Activated CD8-positive, alpha-beta T cell treated with anti-CD3 and anti-CD28 coated beads for 36 hours (primary cell): ENCODE measurements around the gene RPS6KA2. TPM values are rescaled to one million over a fixed set of nuclear protein-coding genes. Genes with fewer than 3 reads are reported as not detected.

Experiments
- ATAC-seq: fragments of 200-7000 bp; cut with Tn5 transposase; one replicate; pipeline ENCODE4 v1.10.0; 2021; ENCODE audit warnings: mild to moderate bottlenecking, moderate library complexity
- CTCF ChIA-PET: fragments of 350-600 bp; sonication (Branson Sonifier 250); formaldehyde crosslinking; loops from one replicate; lab custom pipeline; 2021; ENCODE audit warnings: antibody characterized with exemption; lab: Charles Lee
- POLR2A ChIA-PET: fragments of 350-600 bp; sonication (Branson Sonifier 250); formaldehyde crosslinking; loops from one replicate; lab custom pipeline; 2021; ENCODE audit warnings: antibody characterized with exemption; lab: Charles Lee
- DNase-seq: peaks from one replicate; pipeline ENCODE4 v3.0.0-alpha.2; 2020
- H3K27ac Mint-ChIP-seq: one replicate; pipeline ENCODE4 v1.8.0; 2021; ENCODE audit warnings: mild to moderate bottlenecking, mixed read lengths
- H3K27me3 Mint-ChIP-seq: one replicate; pipeline ENCODE4 v1.8.0; 2021; ENCODE audit warnings: mixed read lengths
- H3K36me3 Mint-ChIP-seq: one replicate; pipeline ENCODE4 v1.8.0; 2021; ENCODE audit warnings: low read depth, mixed read lengths
- H3K4me1 Mint-ChIP-seq: one replicate; pipeline ENCODE4 v1.8.0; 2021; ENCODE audit warnings: low read depth, mixed read lengths
- H3K4me3 Mint-ChIP-seq: one replicate; pipeline ENCODE4 v1.8.0; 2021; ENCODE audit warnings: mild to moderate bottlenecking, moderate library complexity, mixed read lengths
- H3K9me3 Mint-ChIP-seq: one replicate; pipeline ENCODE4 v1.8.0; 2021; ENCODE audit warnings: mixed read lengths
- intact Hi-C: fragments of 100-400 bp; cut with micrococcal nuclease; formaldehyde crosslinking; loops from one replicate; pipeline ENCODE4 v1.10.0; 2022
- total RNA-seq, 2 experiments: library from RNA; stranded (reverse); gene quantifications; one replicate each; pipeline ENCODE4 v1.2.3, GENCODE V29; 2021
- TF ChIP-seq, protein P1 (sequence below): fragments of 200-600 bp; IDR thresholded peaks from one replicate; pipeline ENCODE4 v1.8.0; 2022; ENCODE audit warnings: antibody characterized with exemption, mild to moderate bottlenecking

RPS6KA2 gene
- total RNA-seq, 2 experiments from 2014 or later: 5.8 TPM

DNA sequence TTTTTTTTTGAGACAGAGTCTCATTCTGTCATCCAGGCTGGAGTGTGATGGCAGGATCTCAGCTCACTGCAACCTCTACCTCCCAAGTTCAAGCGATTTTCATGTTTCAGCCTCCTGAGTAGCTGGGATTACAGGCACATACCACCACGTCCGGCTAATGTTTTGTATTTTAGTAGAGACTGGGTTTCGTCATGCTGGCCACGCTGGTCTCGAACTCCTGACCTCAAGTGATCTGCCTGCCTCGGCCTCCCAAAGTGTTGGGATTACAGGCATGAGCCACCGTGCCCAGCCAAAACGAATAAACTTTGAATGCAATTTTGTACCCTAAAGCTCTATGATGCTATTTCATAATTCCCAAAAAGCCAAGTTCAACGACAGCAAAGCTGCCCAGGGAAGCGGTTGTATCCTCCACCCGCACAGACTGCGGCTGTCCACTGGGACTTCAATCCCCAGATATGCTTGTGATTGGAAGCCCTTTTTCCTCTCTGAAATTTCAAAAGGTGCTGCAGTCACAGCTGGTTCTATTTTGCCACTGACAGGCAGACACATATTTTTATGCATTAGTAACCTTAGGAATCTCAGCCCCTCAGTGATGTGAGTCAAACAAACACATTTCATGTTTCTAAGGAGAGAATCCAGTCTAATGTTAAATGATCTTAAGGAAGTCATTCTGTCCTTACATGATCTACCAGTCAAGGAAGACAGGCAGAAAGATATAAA lies 31.8 kb downstream of the RPS6KA2 start:
- DNase-seq: no peak
- Mint-ChIP-seq H3K9me3 (no peaks in the 10 kb centered on the region), H3K4me1 (no peaks in the 10 kb centered on the region), H3K27me3 (no peaks in the 10 kb centered on the region), H3K27ac (no peak overlapping the region), H3K36me3 (no peaks in the 10 kb centered on the region), H3K4me3 (no peak overlapping the region)
- POLR2A ChIA-PET: no interaction called here
- TF ChIP-seq, protein P1, sequence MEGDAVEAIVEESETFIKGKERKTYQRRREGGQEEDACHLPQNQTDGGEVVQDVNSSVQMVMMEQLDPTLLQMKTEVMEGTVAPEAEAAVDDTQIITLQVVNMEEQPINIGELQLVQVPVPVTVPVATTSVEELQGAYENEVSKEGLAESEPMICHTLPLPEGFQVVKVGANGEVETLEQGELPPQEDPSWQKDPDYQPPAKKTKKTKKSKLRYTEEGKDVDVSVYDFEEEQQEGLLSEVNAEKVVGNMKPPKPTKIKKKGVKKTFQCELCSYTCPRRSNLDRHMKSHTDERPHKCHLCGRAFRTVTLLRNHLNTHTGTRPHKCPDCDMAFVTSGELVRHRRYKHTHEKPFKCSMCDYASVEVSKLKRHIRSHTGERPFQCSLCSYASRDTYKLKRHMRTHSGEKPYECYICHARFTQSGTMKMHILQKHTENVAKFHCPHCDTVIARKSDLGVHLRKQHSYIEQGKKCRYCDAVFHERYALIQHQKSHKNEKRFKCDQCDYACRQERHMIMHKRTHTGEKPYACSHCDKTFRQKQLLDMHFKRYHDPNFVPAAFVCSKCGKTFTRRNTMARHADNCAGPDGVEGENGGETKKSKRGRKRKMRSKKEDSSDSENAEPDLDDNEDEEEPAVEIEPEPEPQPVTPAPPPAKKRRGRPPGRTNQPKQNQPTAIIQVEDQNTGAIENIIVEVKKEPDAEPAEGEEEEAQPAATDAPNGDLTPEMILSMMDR: no peak
- intact Hi-C loops: no loop called here
- CTCF ChIA-PET: no interaction called here
- ATAC-seq: no peak

DNA sequence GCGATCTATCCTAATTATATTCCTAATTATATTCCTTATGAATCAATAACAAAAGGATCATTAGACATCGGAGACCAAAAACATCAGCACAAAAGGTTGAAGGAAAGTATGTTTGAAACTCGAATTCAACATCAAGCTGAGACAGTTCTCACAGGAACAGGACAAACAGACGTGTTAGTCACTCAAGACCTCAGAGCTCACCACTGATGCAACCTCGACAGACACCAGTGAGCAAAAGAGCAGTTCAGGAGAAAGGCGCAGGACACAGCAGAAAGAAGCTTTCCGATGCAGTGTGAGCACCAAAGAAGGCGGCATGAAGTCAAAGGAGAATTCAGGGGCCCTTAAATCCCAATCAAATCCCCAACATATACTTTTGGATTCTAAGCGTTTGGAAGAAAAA lies 34.2 kb downstream of the RPS6KA2 start:
- H3K27me3 Mint-ChIP-seq: no peaks in the 10 kb centered on the region
- H3K4me3 Mint-ChIP-seq: no peak overlapping the region
- H3K36me3 Mint-ChIP-seq: no peaks in the 10 kb centered on the region
- intact Hi-C loops: no loop called here
- no peak overlapping the region for H3K27ac Mint-ChIP-seq
- TF ChIP-seq, protein P1: no peak
- ChIA-PET CTCF (no interaction called here), POLR2A (interaction anchor here (0.6 kb wide), 1 partner anchor 371 kb away, joined by 3 read pairs; no protein-coding TSS in a partner anchor)
- ATAC-seq: no peak
- no peak for DNase-seq
- H3K9me3 Mint-ChIP-seq: no peaks in the 10 kb centered on the region
- peaks cover 17% of the 10 kb centered on the region for H3K4me1 Mint-ChIP-seq

- intact Hi-C loops: no loop called here
- Mint-ChIP-seq H3K4me1 (peaks cover 20% of the 10 kb centered on the region), H3K9me3 (no peaks in the 10 kb centered on the region), H3K4me3 (no peak overlapping the region), H3K27me3 (no peaks in the 10 kb centered on the region), H3K36me3 (no peaks in the 10 kb centered on the region), H3K27ac (no peak overlapping the region)
- CTCF ChIA-PET: no interaction called here
- POLR2A ChIA-PET: no interaction called here
- no peak for ATAC-seq
- TF ChIP-seq, protein P1: no peak
- no peak for DNase-seq
Measured at GRCh38 chr6:166591961-166592520, 35.0 kb downstream of the RPS6KA2 start.

- Mint-ChIP-seq H3K4me1 (peaks cover 20% of the 10 kb centered on the region), H3K27me3 (no peaks in the 10 kb centered on the region), H3K36me3 (no peaks in the 10 kb centered on the region), H3K4me3 (no peak overlapping the region), H3K27ac (no peak overlapping the region), H3K9me3 (no peaks in the 10 kb centered on the region)
- ChIA-PET CTCF (no interaction called here), POLR2A (no interaction called here)
- TF ChIP-seq, protein P1: no peak
- no peak for ATAC-seq
- DNase-seq: no peak
- intact Hi-C loops: no loop called here
Measured at GRCh38 chr6:166591026-166591425, 36.0 kb downstream of the RPS6KA2 start.

GRCh38 chr6:166589786-166590574 lies 37.1 kb downstream of the RPS6KA2 start:
- POLR2A ChIA-PET: no interaction called here
- H3K9me3 Mint-ChIP-seq: no peaks in the 10 kb centered on the region
- intact Hi-C loops: no loop called here
- H3K36me3 Mint-ChIP-seq: no peaks in the 10 kb centered on the region
- H3K4me3 Mint-ChIP-seq: no peak overlapping the region
- CTCF ChIA-PET: no interaction called here
- DNase-seq (no peak), ATAC-seq (no peak)
- H3K27me3 Mint-ChIP-seq: no peaks in the 10 kb centered on the region
- H3K4me1 Mint-ChIP-seq: peaks cover 20% of the 10 kb centered on the region
- TF ChIP-seq, protein P1: no peak
- H3K27ac Mint-ChIP-seq: no peak overlapping the region
